NCI-H510A (cell line): ENCODE measurements around the gene EDIL3.
"Not testable (repeated sequence)": the region's sequence is repeated elsewhere in the genome, so short reads cannot be mapped to it uniquely, and the experiment has no call there.

Experiments used
- DNase-seq: peaks from one replicate; lab custom pipeline; 2025; lab: John Stamatoyannopoulos, UW

EDIL3 gene

DNA sequence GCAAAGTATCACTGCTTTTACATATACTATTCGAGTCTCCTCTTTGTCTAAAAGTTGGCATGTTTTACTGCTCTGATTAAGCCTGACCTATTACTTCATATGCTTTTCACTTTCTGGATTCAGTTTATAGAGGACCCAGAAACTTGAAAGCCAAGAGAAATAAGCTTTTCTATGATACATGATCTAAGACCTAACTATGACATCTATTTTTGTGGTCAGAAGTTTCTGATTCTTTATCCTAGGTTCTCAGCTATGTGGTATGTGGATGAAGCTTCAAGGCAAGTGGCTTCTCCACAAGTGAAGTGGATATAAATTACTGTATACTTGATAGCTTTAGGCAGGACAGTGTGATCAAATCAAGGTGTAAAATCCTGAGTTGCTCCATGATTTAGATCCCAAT is 6.3 kb downstream of the EDIL3 start:
- no peak for DNase-seq

DNA sequence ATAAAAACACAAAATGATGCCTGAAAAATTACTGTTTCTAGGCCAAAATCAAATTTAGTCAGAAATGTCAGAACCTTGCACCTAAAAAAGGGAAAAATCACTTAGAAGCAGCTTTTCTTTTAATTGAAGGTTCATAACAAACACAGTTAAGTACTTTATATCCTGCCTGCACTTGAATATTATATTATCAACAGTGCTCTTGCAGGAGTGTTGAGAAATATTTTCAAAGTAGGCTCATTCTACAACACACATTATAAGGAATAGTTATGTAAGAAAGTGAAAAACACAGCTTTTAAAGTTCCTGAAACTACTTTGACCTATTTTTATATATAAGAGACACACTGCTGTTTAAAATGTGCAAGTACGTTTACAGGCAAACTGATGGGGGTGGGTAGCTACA is 8.3 kb downstream of the EDIL3 start:
- no peak for DNase-seq

DNA sequence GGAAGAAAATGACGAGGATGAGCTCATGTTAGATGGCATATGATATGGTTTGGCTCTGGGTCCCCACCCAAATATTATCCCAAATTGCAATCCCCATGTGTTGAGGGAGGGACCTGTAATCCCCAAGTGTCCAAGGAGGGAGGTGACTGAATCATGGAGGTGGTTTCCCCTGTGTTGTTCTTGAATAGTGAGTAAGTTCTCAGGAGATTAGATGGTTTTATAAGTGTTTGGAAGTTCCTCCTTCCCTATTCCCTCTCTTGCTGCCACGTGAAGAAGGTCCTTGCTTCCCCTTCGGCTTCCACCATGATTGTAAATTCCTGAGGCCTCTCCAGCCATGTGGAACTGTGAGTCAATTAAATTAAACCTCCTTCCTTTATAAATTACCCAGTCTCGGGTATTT is 10.1 kb downstream of the EDIL3 start:
- DNase-seq, result no peak

DNA sequence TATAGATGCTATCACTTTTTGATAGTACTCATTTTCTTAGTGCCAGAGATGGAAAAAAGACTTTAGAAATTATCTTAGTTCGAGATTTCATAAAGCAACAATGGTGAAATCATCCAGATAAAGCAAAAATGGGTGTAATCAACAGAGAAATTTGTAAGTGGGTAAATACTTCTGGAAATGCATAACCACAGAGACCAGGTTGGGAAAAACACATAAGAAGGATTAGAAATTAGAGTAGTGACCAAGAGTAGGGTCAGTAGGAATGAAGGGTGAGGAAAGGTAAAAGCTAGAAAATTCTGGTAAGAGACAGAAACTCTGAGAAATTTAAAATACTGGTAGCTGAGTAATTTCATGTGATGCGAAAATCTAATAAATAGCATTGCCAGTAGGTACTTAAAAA is 11.2 kb downstream of the EDIL3 start:
- DNase-seq, result no peak

DNA sequence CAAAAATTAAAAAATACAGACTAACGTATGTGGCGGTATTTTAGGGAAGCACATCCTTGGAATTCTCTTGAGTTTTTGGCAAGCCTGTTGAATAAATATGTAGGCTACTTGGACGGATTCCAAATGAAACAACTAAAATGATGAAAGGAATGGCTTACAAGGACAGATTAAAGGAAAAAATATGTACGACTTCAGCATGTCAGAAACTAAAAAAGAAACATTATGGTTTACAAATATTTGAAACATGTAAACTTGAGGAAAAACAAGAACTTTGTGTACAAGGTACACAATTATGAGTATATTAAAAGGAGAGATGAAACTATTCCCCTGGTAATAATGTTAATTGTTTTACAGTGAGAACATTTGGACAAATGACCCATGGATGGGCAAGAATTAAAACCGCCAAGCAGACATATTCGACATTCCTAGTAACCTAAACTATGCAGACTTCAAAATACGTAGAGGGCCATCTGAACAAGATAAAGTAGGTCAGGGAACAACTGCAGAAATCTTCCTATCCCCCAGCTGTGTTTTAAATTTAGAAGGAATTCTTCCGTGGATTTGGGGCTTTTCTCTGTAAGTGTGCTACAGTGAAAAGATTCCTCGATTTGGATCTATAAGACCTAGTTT is 12.5 kb downstream of the EDIL3 start:
- DNase-seq, result no peak

DNA sequence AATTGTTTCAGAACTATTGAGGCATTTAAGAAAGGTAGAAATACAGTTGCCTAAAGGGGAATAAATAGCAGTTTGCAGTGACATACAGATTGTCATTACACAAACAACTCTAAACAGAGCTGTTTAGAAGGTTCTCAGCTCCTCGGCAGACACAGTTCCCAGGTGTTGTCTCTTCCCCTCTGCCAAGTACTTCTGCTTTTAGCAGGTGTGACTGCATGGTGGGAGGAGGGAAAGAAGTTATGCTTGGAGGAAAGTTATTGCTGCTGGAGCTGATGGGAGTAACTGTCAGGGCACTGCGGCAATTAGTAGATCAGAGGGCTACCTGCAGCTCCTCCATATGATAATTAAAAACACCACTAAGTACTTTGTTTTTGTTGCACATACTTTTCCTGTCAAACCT is 14.5 kb downstream of the EDIL3 start:
- no peak for DNase-seq

DNA sequence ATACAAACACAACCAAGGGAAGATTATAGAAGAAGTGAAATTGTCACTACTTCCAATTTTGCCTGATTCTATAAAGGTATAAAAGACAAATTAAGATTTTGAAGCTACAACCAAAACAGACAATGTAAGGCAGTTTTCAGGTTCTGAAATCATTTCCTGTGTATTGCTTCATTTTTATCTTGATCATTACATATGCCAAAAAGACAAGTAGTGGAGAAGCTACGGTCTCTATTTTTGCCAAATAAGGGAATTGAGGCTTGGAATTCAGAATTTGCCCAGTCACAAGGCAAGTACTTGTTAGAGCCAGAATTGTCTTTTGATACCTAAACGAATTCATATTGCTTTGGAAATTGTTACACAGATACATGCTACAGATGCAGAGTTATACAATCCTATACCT is 20.6 kb downstream of the EDIL3 start:
- DNase-seq, result no peak

DNA sequence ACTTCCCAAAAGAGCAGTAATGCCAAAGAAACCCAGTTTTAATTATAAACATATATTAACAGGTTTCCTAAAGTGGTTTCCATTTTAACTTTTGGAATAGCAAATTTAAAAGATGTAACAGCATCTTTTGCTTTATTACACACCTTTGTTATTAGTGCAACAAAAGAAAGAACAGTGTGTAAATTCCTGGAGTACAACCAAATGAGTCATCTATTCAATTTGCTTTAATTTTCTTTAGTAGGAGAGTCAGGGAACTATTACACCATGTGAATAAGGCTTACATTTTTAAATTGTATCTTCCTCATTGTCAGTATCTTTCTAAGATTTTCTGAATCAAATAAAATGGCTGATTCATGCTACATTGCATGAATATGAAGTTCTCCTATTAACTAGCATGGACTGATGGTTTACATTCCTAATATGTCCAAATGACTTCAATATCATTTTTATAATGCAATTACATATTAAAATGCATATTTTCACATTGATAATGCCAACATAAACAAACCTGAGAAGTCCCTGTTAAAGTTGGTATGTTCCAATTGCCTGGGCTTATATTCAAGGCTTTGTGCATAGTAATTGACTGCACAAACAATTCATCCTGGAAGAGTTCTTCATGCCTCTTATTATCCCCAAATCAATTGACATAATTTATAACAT is 22.5 kb downstream of the EDIL3 start:
- no peak for DNase-seq

DNA sequence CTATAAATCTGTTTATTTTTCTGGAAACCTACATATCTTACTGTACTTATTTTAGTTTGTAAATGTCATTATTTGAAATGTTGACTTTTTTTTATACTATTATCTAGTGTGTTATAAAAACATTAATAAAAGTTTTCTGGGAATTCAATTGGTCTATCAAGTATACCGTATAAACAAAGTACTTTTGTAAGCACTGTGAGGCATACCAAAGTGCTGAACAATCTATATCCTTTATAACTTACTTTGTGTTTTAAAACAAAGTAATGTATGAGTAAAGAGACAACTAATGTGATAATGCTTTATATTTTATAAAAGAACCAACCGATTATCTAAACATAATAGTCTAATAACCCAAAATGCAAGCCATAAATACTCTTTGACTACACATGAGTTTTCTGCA is 23.1 kb downstream of the EDIL3 start:
- DNase-seq, result no peak

DNA sequence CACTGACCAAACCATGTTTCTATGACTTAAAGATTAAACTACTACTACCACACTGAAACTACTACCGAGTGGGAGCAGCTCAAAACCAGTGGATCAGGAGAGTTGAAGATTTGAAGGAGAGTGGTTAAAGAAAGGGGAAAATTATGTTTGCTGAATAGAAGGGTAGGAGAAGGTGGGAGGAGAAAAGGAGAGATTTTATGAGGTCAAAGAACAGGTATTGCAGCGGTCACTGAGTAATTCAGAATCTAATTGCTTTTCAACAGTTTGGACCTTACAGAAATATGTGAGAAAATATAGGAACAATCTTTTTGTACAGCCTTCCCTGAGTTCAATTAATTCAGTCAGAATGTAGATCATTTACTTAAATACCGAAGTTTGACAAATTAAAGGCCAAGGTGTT is 24.6 kb downstream of the EDIL3 start:
- no peak for DNase-seq

DNA sequence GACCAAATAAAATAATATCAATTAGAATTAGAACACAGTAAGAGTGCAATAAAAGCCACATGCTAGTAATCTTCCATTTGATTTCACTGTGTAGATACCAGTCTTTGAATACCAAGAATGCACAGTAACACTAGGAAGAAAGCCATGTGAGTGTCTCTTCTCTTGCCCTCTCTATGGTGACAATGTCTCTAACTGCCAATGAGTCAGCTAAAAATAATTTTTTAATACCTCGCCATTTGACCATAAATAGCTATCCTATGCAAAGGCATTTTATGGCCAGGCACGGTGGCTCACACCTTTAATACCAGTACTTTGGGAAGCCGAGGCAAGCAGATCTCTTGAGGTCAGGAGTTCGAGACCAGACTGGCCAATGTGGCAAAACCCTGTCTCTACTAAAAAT is 30.6 kb downstream of the EDIL3 start:
- no peak for DNase-seq

DNA sequence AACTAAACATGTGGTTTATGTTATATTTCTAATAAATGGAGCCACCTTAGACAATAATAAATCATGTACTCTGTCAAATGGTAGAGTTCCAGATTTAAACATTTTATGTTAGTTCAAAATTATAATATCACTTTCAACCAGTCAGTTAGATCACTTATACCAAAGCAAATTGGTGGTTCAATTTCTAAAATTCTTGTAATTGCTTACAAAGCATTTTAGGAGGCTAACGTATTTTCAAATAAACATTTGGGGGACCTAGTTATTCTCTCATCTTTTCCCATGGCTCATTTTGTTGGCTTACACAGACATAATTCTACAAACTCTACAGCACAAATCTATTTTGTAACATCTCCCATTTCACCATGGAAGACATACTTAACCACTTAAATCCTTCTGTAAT is 39.9 kb downstream of the EDIL3 start:
- no peak for DNase-seq

DNA sequence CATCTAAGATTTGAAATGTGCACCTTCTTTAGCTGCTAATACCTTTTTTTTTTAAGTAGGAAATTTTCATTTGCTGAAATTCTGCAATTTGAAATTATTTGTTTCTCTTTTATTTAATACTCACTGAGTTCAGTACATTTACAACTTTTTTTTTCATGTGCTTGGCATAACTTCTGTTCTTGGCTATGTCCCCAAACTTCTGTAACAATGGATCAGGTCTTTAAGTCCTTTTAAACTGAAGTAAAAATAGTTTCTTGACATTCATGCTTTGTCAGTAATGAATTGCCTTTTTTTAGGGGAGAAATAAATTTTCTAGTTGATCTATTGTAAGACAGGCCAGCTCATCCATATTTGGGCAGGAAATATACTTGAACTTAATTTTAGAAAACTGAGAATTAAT is 41.5 kb downstream of the EDIL3 start:
- DNase-seq, result no peak

DNA sequence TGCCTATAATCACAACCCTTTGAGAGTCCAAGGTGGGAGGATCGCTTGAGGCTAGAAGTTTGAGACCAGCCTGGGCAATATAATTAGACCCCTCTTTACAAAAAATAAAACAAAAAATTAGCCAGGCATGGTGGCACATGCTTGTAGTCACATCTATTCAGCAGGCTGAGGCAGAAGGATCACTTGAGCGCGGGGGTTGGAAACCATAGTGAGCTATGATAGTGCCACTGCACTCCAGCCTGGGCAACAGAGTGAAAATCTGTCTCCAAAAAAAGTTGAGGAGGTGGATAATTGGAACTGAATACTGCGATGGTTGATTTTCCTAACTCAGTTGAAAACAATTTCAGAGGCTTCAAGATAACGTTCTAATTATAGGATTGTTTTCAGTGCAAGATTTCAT is 52.6 kb downstream of the EDIL3 start:
- no peak for DNase-seq

DNA sequence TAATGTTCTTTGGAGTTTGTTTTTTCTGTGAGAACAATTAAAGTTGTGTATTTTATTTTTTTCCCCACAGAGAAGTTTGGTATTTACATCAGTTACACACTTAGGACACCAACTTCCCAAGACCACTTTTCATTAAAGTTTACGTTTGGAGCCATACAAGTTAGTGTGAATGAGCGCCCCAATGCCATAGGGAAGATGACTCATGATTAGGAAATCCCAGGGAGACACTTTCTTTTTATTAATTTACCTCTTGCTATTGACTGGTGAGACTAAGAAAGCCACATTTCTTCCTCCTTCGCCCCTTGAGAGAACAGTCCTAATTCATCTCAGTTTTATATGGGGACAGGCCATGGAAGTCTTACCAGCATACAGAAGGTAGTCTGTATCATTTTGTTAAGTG is 57.1 kb downstream of the EDIL3 start:
- no peak for DNase-seq

DNA sequence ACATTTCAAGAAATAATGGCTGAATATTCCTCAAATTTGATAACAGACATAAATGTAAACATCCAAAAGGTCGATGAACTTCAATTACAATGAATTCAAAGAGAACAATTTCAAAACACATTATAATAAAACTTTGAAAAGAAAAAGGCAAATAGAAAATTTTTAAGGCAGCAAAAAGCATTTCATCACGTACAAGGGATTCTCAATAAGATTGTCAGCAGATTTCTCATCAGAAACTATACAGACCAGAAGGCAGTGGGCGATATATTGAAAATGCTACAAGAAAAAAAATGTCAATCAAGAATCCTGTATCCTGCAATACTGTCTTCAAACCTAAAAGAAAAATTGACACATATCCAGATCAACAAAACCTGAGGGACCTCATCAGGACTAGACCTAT is 62.0 kb downstream of the EDIL3 start:
- DNase-seq, result no peak

DNA sequence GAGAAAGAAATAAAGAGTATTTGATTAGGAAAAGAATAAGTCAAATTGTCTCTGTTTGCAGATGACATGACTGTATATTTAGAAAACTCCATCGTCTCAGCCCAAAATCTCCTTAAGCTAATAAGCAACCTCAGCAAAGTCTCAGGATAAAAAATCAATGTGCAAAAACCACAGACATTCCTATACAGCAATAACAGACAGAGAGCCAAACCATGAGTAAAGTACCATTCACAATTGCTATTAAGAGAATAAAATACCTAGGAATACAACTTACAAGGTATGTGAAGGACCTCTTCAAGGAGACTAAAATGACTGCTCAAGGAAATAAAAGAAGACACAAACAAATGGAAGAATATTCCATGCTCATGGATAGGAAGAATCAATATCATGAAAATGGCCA is 66.9 kb downstream of the EDIL3 start:
- DNase-seq, result not testable (repeated sequence)

DNA sequence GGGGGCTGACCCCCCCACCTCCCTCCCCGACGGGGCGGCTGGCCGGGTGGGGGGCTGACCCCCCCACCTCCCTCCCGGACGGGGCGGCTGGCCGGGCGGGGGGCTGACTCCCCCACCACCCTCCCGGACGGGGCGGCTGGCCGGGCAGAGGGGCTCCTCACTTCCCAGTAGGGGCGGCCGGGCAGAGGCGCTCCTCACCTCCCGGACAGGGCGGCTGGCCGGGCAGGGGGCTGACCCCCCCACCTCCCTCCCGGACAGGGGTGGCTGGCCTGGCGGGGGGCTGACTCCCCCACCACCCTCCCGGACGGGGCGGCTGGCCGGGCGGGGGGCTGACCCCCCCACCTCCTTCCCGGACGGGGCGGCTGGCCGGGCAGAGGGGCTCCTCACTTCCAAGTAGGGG is 72.4 kb downstream of the EDIL3 start:
- DNase-seq, result not testable (repeated sequence)

DNA sequence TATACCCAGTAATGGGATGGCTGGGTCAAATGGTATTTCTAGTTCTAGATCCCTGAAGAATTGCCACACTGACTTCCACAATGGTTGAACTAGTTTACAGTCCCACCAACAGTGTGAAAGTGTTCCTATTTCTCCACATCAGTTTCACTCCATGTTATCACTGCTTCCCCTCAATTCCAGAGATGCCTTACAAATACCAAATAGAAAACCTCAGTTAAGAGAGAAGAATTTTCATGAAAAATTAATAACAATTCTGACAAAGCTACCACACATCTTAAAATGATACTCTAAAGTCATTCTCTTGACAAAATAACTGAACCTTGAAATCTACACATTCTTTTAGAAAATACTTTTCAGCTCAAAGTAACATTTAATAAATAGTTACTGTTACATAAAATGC is 74.8 kb downstream of the EDIL3 start:
- DNase-seq, result not testable (repeated sequence)

DNA sequence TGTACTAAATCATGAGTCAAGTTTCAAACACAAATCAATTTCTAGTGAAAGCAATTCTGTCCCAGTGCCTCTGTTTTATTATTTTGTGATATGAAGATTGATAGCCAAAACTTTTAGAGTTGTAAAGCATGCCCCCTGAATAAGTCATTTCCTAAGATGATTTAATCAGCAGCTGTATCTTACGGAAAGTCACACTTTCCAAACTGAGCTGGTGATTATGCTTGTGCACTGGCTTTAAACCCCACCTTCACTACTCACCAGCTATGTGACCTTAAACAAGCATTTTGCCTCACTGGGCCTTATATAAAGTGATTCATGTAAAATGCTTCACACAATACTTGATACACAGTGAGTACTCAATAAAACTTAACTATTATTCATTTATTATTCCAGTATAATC is 78.1 kb downstream of the EDIL3 start:
- DNase-seq, result no peak

DNA sequence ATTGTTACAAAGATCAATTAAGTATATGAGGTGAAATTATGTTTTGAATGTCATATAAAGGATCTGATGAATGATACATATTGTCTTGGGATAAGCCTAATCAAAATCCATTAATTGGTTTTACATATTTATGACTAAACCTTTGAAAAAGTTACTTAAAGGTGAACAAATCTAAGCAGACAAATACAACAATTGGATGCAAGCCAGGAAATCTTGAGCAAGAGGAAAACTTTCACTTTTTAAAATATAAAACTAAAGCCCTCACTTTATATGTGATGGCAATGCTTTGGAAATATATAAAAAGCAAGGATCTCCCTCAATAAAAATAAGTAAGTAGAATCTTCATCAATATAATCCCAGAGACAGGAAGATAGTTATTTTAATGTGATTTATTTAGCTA is 80.1 kb downstream of the EDIL3 start:
- DNase-seq, result no peak

DNA sequence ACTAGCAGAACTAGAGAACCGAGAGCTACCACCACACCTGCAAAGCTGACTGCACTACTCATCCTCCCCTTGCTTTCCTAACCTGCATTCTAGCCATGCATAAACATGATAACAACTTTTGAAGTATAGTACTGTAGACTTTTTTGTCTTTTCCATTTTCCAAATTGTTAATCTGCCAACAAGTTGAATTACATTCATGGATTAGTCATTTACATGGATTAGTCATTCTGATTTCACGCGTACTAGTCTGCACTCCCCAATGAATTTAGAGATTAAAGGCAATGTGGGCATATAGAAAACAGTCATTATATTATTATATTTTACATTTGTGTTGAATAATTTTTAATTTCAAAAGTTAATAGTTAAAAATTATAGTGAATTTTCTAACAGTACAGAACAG is 81.4 kb downstream of the EDIL3 start:
- DNase-seq, result no peak

DNA sequence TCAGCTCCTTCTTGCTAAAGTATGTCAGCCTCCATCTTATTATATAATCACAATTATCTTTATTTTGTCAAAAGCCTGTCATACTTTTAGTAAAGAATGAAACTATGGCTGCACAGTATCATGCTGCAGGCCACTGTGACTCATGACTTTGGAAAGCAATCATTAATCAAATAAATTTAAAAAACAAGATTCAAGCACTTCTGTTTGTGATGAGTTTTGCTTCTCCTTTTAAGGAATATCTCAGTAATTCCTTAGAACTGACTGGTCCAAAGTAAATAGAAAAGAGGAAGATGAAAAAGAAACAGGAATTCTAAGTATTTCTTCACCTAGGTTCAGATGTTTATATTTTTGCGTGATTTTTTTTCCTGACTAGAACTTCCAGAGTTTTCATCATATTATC is 83.1 kb downstream of the EDIL3 start:
- no peak for DNase-seq

DNA sequence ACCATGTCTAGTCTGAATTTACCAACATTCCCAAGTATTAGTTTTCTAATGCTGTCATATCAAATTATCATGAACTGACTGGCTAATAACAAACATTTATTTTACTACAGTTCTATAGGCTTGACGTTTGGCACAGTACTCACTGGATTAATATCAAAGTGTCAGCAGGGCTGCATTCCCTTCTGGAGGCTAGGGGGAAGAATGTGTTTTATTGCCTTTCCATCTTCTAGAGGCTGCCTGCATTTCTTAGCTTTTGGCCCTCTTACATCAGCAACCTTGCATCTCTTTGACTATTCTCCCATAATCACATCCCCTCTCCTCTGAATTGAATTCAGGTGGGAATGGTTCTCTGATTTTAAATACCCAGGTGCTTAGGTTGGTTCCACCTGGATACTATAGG is 84.7 kb downstream of the EDIL3 start:
- DNase-seq, result no peak
